Osteocyte (in vitro differentiated cells): ENCODE measurements around the gene PRDM10. TPM values are rescaled to one million over a fixed set of nuclear protein-coding genes. Genes with fewer than 3 reads are reported as not detected.
"Not testable (repeated sequence)": the region's sequence is repeated elsewhere in the genome, so short reads cannot be mapped to it uniquely, and the experiment has no call there.

ENCODE experiments used
- DNase-seq: peaks from one replicate; pipeline ENCODE4 v3.0.0; 2021; ENCODE audit warnings: mixed read lengths; ENCODE audit not compliant: unreplicated experiment; ENCODE audit errors: extremely low spot score
- H3K27ac Mint-ChIP-seq: one replicate; pipeline ENCODE4 v1.8.0; 2021; ENCODE audit warnings: mild to moderate bottlenecking, mixed read lengths; ENCODE audit not compliant: unreplicated experiment
- H3K27me3 Mint-ChIP-seq: one replicate; pipeline ENCODE4 v1.8.0; 2021; ENCODE audit warnings: mixed read lengths; ENCODE audit not compliant: unreplicated experiment
- H3K36me3 Mint-ChIP-seq: one replicate; pipeline ENCODE4 v1.8.0; 2021; ENCODE audit warnings: mixed read lengths; ENCODE audit not compliant: unreplicated experiment
- H3K4me1 Mint-ChIP-seq: one replicate; pipeline ENCODE4 v1.8.0; 2021; ENCODE audit warnings: mixed read lengths; ENCODE audit not compliant: unreplicated experiment
- H3K4me3 Mint-ChIP-seq: one replicate; pipeline ENCODE4 v1.8.0; 2021; ENCODE audit warnings: mild to moderate bottlenecking, moderate library complexity, mixed read lengths; ENCODE audit not compliant: unreplicated experiment
- H3K9me3 Mint-ChIP-seq: one replicate; pipeline ENCODE4 v1.8.0; 2021; ENCODE audit warnings: mixed read lengths; ENCODE audit not compliant: unreplicated experiment
- CTCF ChIP-seq: fragments of 200-600 bp; sonication (generic); IDR thresholded peaks from 2 replicates; pipeline ENCODE4 v1.5.0; 2021; ENCODE audit warnings: antibody characterized with exemption, mild to moderate bottlenecking, moderate library complexity
- total RNA-seq: library from RNA; stranded (reverse); gene quantifications from 2 replicates; pipeline ENCODE4 v1.2.1, GENCODE V29; 2021

PRDM10 gene
- total RNA-seq, 1 donor from 2014 or later = 15.3 TPM

- Mint-ChIP-seq H3K27ac (no peak overlapping the region), H3K36me3 (peaks cover 26% of the 10 kb centered on the region), H3K4me1 (peaks cover 8% of the 10 kb centered on the region), H3K4me3 (no peak overlapping the region), H3K27me3 (no peaks in the 10 kb centered on the region), H3K9me3 (no peaks in the 10 kb centered on the region)
- no peak for DNase-seq
- TF ChIP-seq CTCF = no peak
Observed at GRCh38 chr11:129955282-129955681, 47.4 kb downstream of the PRDM10 start.

- H3K4me3 Mint-ChIP-seq, H3K27me3 Mint-ChIP-seq, H3K27ac Mint-ChIP-seq, DNase-seq, H3K4me1 Mint-ChIP-seq, H3K9me3 Mint-ChIP-seq: not testable (repeated sequence)
- H3K36me3 Mint-ChIP-seq = peaks cover 26% of the 10 kb centered on the region
Observed at GRCh38 chr11:129954703-129955102, 47.9 kb downstream of the PRDM10 start.

- Mint-ChIP-seq H3K4me3 (no peak overlapping the region), H3K9me3 (no peaks in the 10 kb centered on the region), H3K36me3 (peaks cover 14% of the 10 kb centered on the region), H3K27me3 (no peaks in the 10 kb centered on the region), H3K4me1 (peaks cover 5% of the 10 kb centered on the region), H3K27ac (no peak overlapping the region)
- DNase-seq = no peak
- TF ChIP-seq CTCF = no peak
Observed at GRCh38 chr11:129951866-129952262, 50.8 kb downstream of the PRDM10 start.

- H3K27ac Mint-ChIP-seq = no peak overlapping the region
- H3K27me3 Mint-ChIP-seq = no peaks in the 10 kb centered on the region
- no peak for TF ChIP-seq CTCF
- H3K4me3 Mint-ChIP-seq = no peak overlapping the region
- H3K36me3 Mint-ChIP-seq = peaks cover 13% of the 10 kb centered on the region
- H3K4me1 Mint-ChIP-seq = peaks cover 5% of the 10 kb centered on the region
- H3K9me3 Mint-ChIP-seq = no peaks in the 10 kb centered on the region
- no peak for DNase-seq
Observed at GRCh38 chr11:129951201-129951865, 51.3 kb downstream of the PRDM10 start.

- H3K27me3 Mint-ChIP-seq = no peaks in the 10 kb centered on the region
- H3K4me1 Mint-ChIP-seq = peaks cover 5% of the 10 kb centered on the region
- DNase-seq = no peak
- H3K4me3 Mint-ChIP-seq = no peak overlapping the region
- H3K27ac Mint-ChIP-seq = no peak overlapping the region
- TF ChIP-seq CTCF = no peak
- no peaks in the 10 kb centered on the region for H3K9me3 Mint-ChIP-seq
- peaks cover 11% of the 10 kb centered on the region for H3K36me3 Mint-ChIP-seq
Observed at GRCh38 chr11:129950101-129951091, 52.2 kb downstream of the PRDM10 start.
